HEK293 (cell line): Measurements from ENCODE around the gene NANOS2.

ENCODE experiments used
- KLF10 ChIP-seq: fragments of 450-650 bp; IDR thresholded peaks from 2 replicates; pipeline ENCODE4 v1.5.1; 2018; ENCODE audit warnings: missing biosample characterization, mild to moderate bottlenecking, missing genetic modification characterization
- KLF9 ChIP-seq: fragments of 450-650 bp; formaldehyde crosslinking; IDR thresholded peaks from 2 replicates; pipeline ENCODE4 v1.5.1; 2016; ENCODE audit warnings: missing biosample characterization, missing genetic modification characterization, low read depth
- MZF1 ChIP-seq: fragments of 450-650 bp; formaldehyde crosslinking; IDR thresholded peaks from 2 replicates; pipeline ENCODE4 v1.5.1; 2017; ENCODE audit warnings: missing biosample characterization, missing genetic modification characterization, borderline replicate concordance
- SCRT1 ChIP-seq: fragments of 450-650 bp; formaldehyde crosslinking; IDR thresholded peaks from 2 replicates; pipeline ENCODE4 v1.5.1; 2016; ENCODE audit warnings: missing biosample characterization, missing genetic modification characterization, borderline replicate concordance
- ZBTB8A ChIP-seq: fragments of 450-650 bp; formaldehyde crosslinking; IDR thresholded peaks from 2 replicates; pipeline ENCODE4 v1.5.1; 2016; ENCODE audit warnings: missing biosample characterization, missing genetic modification characterization
- ZNF114 ChIP-seq: fragments of 450-650 bp; formaldehyde crosslinking; IDR thresholded peaks from 2 replicates; pipeline ENCODE4 v1.5.0; 2017; ENCODE audit warnings: missing biosample characterization, missing genetic modification characterization
- ZNF157 ChIP-seq: fragments of 450-650 bp; formaldehyde crosslinking; IDR thresholded peaks from 2 replicates; pipeline ENCODE4 v1.5.1; 2016; ENCODE audit warnings: missing biosample characterization, missing genetic modification characterization
- ZNF169 ChIP-seq: fragments of 450-650 bp; formaldehyde crosslinking; IDR thresholded peaks from 2 replicates; pipeline ENCODE4 v1.5.1; 2016; ENCODE audit warnings: missing biosample characterization, missing genetic modification characterization
- ZNF174 ChIP-seq: fragments of 450-650 bp; formaldehyde crosslinking; IDR thresholded peaks from 2 replicates; pipeline ENCODE4 v1.5.0; 2017; ENCODE audit warnings: missing biosample characterization, mild to moderate bottlenecking, missing genetic modification characterization
- ZNF239 ChIP-seq: fragments of 450-650 bp; formaldehyde crosslinking; IDR thresholded peaks from 2 replicates; pipeline ENCODE4 v1.5.1; 2016; ENCODE audit warnings: missing biosample characterization, missing genetic modification characterization
- ZNF366 ChIP-seq: fragments of 450-650 bp; formaldehyde crosslinking; conservative IDR thresholded peaks from 2 replicates; pipeline ENCODE4 v1.5.1; 2016; ENCODE audit warnings: missing biosample characterization, missing genetic modification characterization
- ZNF37A ChIP-seq: fragments of 450-650 bp; IDR thresholded peaks from 2 replicates; pipeline ENCODE4 v1.5.1; 2018; ENCODE audit warnings: missing biosample characterization, missing genetic modification characterization
- ZNF426 ChIP-seq: fragments of 450-650 bp; formaldehyde crosslinking; IDR thresholded peaks from 2 replicates; pipeline ENCODE4 v1.5.1; 2017; ENCODE audit warnings: missing biosample characterization, missing genetic modification characterization, mild to moderate bottlenecking, inconsistent platforms, moderate library complexity
- ZNF48 ChIP-seq: fragments of 450-650 bp; formaldehyde crosslinking; IDR thresholded peaks from 2 replicates; pipeline ENCODE4 v1.5.1; 2016; ENCODE audit warnings: missing biosample characterization, missing genetic modification characterization
- ZNF600 ChIP-seq: fragments of 450-650 bp; formaldehyde crosslinking; IDR thresholded peaks from 2 replicates; pipeline ENCODE4 v1.5.1; 2016; ENCODE audit warnings: missing biosample characterization, missing genetic modification characterization
- ZNF621 ChIP-seq: fragments of 450-650 bp; formaldehyde crosslinking; IDR thresholded peaks from 2 replicates; pipeline ENCODE4 v1.5.1; 2017; ENCODE audit warnings: missing biosample characterization, missing genetic modification characterization
- ZNF660 ChIP-seq: fragments of 450-650 bp; IDR thresholded peaks from 2 replicates; pipeline ENCODE4 v1.5.1; 2018; ENCODE audit warnings: missing biosample characterization, mild to moderate bottlenecking, missing genetic modification characterization
- ZNF701 ChIP-seq: fragments of 450-650 bp; formaldehyde crosslinking; IDR thresholded peaks from 2 replicates; pipeline ENCODE4 v1.5.1; 2016; ENCODE audit warnings: missing biosample characterization, missing genetic modification characterization
- ZNF747 ChIP-seq: fragments of 450-650 bp; formaldehyde crosslinking; IDR thresholded peaks from 2 replicates; pipeline ENCODE4 v1.5.1; 2016; ENCODE audit warnings: missing biosample characterization, missing genetic modification characterization
- ZNF768 ChIP-seq: fragments of 450-650 bp; formaldehyde crosslinking; IDR thresholded peaks from 2 replicates; pipeline ENCODE4 v1.5.1; 2018; ENCODE audit warnings: missing biosample characterization, mild to moderate bottlenecking, missing genetic modification characterization
- ZNF843 ChIP-seq: fragments of 450-650 bp; formaldehyde crosslinking; IDR thresholded peaks from 2 replicates; pipeline ENCODE4 v1.5.1; 2016; ENCODE audit warnings: missing biosample characterization, missing genetic modification characterization
- TF ChIP-seq, protein P1 (sequence below): fragments of 450-650 bp; formaldehyde crosslinking; IDR thresholded peaks from 2 replicates; pipeline ENCODE4 v1.5.1; 2016; ENCODE audit warnings: missing biosample characterization, missing genetic modification characterization
- TF ChIP-seq, protein P2 (sequence below): fragments of 450-650 bp; formaldehyde crosslinking; IDR thresholded peaks from 2 replicates; pipeline ENCODE4 v1.5.1; 2017; ENCODE audit warnings: missing biosample characterization, mild to moderate bottlenecking, missing genetic modification characterization, moderate library complexity
- TF ChIP-seq, protein P3 (sequence below): fragments of 450-650 bp; formaldehyde crosslinking; IDR thresholded peaks from 2 replicates; pipeline ENCODE4 v1.5.1; 2016; ENCODE audit warnings: missing biosample characterization, missing genetic modification characterization
- TF ChIP-seq, protein P4 (sequence below): fragments of 450-650 bp; formaldehyde crosslinking; IDR thresholded peaks from 2 replicates; pipeline ENCODE4 v1.5.1; 2016; ENCODE audit warnings: missing biosample characterization, missing genetic modification characterization, borderline replicate concordance
- TF ChIP-seq, protein P5 (sequence below): fragments of 450-650 bp; formaldehyde crosslinking; IDR thresholded peaks from 2 replicates; pipeline ENCODE4 v1.5.1; 2016; ENCODE audit warnings: missing biosample characterization, missing genetic modification characterization

Gene NANOS2

DNA sequence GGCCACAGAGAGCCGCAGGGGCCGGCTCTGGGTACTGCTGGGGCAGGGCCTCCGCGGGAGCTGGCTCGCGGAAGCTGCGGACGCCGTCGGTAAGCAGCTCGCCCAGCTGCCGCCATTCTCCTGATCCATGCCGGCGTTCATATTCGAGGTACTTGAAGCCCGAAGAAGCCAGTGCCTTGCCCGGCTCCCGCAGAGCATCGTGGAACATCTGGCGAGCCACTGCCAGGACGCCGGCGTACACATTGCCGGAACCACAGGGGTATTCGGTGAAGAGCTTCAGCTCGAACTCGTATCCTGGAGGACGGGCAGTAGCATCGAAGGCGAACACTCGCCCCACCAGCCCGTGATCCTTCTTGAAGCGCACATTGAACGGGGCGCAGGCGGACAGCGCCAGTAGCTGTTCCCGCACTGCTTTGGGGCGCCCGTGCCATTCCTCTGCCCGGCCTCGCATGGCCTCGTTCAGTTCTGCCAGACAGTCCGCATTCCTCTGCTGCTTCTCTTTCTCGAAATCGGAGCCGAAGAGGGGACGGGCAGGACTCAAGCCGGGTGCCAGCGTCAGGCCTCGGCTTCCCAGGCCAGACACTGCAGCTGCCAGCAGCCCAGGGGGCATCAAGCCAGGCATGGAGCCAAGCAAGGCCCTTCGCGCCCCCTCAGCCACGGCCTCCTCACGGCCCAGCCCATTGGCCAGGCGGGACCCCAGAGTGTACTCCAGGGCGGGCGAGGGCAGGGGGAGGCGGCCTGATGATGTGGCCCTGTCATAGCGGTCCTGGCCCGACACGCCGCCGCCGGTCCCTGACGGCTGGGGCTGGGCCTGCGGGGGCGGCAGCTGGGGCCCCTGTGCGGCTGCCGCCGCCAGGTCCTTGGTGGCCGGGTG lies 29.7 kb downstream of the NANOS2 start (continued):
- TF ChIP-seq, protein P1, sequence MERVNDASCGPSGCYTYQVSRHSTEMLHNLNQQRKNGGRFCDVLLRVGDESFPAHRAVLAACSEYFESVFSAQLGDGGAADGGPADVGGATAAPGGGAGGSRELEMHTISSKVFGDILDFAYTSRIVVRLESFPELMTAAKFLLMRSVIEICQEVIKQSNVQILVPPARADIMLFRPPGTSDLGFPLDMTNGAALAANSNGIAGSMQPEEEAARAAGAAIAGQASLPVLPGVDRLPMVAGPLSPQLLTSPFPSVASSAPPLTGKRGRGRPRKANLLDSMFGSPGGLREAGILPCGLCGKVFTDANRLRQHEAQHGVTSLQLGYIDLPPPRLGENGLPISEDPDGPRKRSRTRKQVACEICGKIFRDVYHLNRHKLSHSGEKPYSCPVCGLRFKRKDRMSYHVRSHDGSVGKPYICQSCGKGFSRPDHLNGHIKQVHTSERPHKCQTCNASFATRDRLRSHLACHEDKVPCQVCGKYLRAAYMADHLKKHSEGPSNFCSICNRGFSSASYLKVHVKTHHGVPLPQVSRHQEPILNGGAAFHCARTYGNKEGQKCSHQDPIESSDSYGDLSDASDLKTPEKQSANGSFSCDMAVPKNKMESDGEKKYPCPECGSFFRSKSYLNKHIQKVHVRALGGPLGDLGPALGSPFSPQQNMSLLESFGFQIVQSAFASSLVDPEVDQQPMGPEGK (tag by site-specific recombination), result peak; percentile 50; the same call in 1 of the 2 replicates
- TF ChIP-seq ZBTB8A (tag by site-specific recombination), result no peak
- TF ChIP-seq MZF1, result no peak
- no peak for TF ChIP-seq ZNF660 (tag by site-specific recombination)
- no peak for TF ChIP-seq ZNF768 (tag by site-specific recombination)
- TF ChIP-seq ZNF48, result no peak
- TF ChIP-seq, protein P2, sequence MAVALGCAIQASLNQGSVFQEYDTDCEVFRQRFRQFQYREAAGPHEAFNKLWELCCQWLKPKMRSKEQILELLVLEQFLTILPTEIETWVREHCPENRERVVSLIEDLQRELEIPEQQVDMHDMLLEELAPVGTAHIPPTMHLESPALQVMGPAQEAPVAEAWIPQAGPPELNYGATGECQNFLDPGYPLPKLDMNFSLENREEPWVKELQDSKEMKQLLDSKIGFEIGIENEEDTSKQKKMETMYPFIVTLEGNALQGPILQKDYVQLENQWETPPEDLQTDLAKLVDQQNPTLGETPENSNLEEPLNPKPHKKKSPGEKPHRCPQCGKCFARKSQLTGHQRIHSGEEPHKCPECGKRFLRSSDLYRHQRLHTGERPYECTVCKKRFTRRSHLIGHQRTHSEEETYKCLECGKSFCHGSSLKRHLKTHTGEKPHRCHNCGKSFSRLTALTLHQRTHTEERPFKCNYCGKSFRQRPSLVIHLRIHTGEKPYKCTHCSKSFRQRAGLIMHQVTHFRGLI, result no peak
- TF ChIP-seq ZNF114 (tag by site-specific recombination), result no peak
- TF ChIP-seq ZNF843, result no peak
- TF ChIP-seq, protein P3, sequence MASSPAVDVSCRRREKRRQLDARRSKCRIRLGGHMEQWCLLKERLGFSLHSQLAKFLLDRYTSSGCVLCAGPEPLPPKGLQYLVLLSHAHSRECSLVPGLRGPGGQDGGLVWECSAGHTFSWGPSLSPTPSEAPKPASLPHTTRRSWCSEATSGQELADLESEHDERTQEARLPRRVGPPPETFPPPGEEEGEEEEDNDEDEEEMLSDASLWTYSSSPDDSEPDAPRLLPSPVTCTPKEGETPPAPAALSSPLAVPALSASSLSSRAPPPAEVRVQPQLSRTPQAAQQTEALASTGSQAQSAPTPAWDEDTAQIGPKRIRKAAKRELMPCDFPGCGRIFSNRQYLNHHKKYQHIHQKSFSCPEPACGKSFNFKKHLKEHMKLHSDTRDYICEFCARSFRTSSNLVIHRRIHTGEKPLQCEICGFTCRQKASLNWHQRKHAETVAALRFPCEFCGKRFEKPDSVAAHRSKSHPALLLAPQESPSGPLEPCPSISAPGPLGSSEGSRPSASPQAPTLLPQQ (tag by site-specific recombination), result no peak
- TF ChIP-seq ZNF157 (tag by site-specific recombination), result no peak
- TF ChIP-seq ZNF366 (tag by site-specific recombination), result no peak
- TF ChIP-seq KLF9 (tag by site-specific recombination), result no peak
- no peak for TF ChIP-seq ZNF174 (tag by site-specific recombination)
- TF ChIP-seq, protein P4, sequence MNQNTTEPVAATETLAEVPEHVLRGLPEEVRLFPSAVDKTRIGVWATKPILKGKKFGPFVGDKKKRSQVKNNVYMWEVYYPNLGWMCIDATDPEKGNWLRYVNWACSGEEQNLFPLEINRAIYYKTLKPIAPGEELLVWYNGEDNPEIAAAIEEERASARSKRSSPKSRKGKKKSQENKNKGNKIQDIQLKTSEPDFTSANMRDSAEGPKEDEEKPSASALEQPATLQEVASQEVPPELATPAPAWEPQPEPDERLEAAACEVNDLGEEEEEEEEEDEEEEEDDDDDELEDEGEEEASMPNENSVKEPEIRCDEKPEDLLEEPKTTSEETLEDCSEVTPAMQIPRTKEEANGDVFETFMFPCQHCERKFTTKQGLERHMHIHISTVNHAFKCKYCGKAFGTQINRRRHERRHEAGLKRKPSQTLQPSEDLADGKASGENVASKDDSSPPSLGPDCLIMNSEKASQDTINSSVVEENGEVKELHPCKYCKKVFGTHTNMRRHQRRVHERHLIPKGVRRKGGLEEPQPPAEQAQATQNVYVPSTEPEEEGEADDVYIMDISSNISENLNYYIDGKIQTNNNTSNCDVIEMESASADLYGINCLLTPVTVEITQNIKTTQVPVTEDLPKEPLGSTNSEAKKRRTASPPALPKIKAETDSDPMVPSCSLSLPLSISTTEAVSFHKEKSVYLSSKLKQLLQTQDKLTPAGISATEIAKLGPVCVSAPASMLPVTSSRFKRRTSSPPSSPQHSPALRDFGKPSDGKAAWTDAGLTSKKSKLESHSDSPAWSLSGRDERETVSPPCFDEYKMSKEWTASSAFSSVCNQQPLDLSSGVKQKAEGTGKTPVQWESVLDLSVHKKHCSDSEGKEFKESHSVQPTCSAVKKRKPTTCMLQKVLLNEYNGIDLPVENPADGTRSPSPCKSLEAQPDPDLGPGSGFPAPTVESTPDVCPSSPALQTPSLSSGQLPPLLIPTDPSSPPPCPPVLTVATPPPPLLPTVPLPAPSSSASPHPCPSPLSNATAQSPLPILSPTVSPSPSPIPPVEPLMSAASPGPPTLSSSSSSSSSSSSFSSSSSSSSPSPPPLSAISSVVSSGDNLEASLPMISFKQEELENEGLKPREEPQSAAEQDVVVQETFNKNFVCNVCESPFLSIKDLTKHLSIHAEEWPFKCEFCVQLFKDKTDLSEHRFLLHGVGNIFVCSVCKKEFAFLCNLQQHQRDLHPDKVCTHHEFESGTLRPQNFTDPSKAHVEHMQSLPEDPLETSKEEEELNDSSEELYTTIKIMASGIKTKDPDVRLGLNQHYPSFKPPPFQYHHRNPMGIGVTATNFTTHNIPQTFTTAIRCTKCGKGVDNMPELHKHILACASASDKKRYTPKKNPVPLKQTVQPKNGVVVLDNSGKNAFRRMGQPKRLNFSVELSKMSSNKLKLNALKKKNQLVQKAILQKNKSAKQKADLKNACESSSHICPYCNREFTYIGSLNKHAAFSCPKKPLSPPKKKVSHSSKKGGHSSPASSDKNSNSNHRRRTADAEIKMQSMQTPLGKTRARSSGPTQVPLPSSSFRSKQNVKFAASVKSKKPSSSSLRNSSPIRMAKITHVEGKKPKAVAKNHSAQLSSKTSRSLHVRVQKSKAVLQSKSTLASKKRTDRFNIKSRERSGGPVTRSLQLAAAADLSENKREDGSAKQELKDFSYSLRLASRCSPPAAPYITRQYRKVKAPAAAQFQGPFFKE (tag by site-specific recombination), result no peak
- TF ChIP-seq, protein P5, sequence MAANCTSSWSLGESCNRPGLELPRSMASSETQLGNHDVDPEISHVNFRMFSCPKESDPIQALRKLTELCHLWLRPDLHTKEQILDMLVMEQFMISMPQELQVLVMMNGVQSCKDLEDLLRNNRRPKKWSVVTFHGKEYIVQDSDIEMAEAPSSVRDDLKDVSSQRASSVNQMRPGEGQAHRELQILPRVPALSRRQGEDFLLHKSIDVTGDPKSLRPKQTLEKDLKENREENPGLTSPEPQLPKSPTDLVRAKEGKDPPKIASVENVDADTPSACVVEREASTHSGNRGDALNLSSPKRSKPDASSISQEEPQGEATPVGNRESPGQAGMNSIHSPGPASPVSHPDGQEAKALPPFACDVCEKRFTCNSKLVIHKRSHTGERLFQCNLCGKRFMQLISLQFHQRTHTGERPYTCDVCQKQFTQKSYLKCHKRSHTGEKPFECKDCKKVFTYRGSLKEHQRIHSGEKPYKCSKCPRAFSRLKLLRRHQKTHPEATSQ (tag by site-specific recombination), result no peak
- TF ChIP-seq ZNF747, result no peak
- TF ChIP-seq ZNF37A (tag by site-specific recombination), result no peak
- no peak for TF ChIP-seq ZNF426 (tag by site-specific recombination)
- TF ChIP-seq ZNF600 (tag by site-specific recombination), result no peak
- TF ChIP-seq SCRT1 (tag by site-specific recombination), result no peak
- no peak for TF ChIP-seq ZNF701 (tag by site-specific recombination)
- TF ChIP-seq ZNF621, result no peak
- TF ChIP-seq ZNF239 (tag by site-specific recombination), result no peak
- no peak for TF ChIP-seq KLF10 (tag by site-specific recombination)
- TF ChIP-seq ZNF169 (tag by site-specific recombination), result no peak
